Ishikawa (cell line): ENCODE measurements around the gene MAGI2.

ENCODE experiments used
- CEBPB ChIP-seq: IDR thresholded peaks from 2 replicates; pipeline ENCODE4 v1.6.1; 2012
- CREB1 ChIP-seq: IDR thresholded peaks from 2 replicates; pipeline ENCODE4 v1.6.1; 2012; ENCODE audit warnings: low read depth
- EGR1 ChIP-seq: IDR thresholded peaks from 2 replicates; pipeline ENCODE4 v1.6.1; 2012
- EP300 ChIP-seq: IDR thresholded peaks from 2 replicates; pipeline ENCODE4 v1.6.1; 2012; ENCODE audit warnings: borderline replicate concordance
- FOXM1 ChIP-seq: IDR thresholded peaks from 2 replicates; pipeline ENCODE4 v1.6.1; 2012; ENCODE audit warnings: low read depth, borderline replicate concordance
- MAX ChIP-seq: IDR thresholded peaks from 2 replicates; pipeline ENCODE4 v1.6.1; 2012
- NFIC ChIP-seq: IDR thresholded peaks from 2 replicates; pipeline ENCODE4 v1.6.1; 2012
- RAD21 ChIP-seq: IDR thresholded peaks from 2 replicates; pipeline ENCODE4 v1.6.1; 2012; ENCODE audit warnings: low read depth
- REST ChIP-seq: IDR thresholded peaks from 2 replicates; pipeline ENCODE4 v1.6.1; 2012; ENCODE audit warnings: low read depth, mild to moderate bottlenecking
- TAF1 ChIP-seq: IDR thresholded peaks from 2 replicates; pipeline ENCODE4 v1.6.1; 2012; ENCODE audit warnings: low read depth, mild to moderate bottlenecking
- TCF12 ChIP-seq: IDR thresholded peaks from 2 replicates; pipeline ENCODE4 v1.6.1; 2012; ENCODE audit warnings: low read depth
- TEAD4 ChIP-seq: IDR thresholded peaks from 2 replicates; pipeline ENCODE4 v1.6.1; 2012
- USF1 ChIP-seq: IDR thresholded peaks from 2 replicates; pipeline ENCODE4 v1.6.1; 2012
- YY1 ChIP-seq: IDR thresholded peaks from 2 replicates; pipeline ENCODE4 v1.6.1; 2012; ENCODE audit warnings: low read depth
- ZBTB7A ChIP-seq: IDR thresholded peaks from 2 replicates; pipeline ENCODE4 v1.6.1; 2012; ENCODE audit warnings: low read depth

Gene MAGI2

GRCh38 chr7:79051915-79052314, 401.6 kb downstream of the MAGI2 start:
- no peak for TF ChIP-seq MAX
- no peak for TF ChIP-seq REST
- no peak for TF ChIP-seq TEAD4
- no peak for TF ChIP-seq NFIC
- TF ChIP-seq EP300 = no peak
- TF ChIP-seq EGR1 = no peak
- TF ChIP-seq CEBPB = no peak
- TF ChIP-seq ZBTB7A = no peak
- no peak for TF ChIP-seq YY1
- TF ChIP-seq USF1 = no peak
- TF ChIP-seq TCF12 = no peak
- TF ChIP-seq CREB1 = no peak
- TF ChIP-seq RAD21 = no peak

GRCh38 chr7:79050603-79051002, 402.9 kb downstream of the MAGI2 start:
- peak; percentile 79 for TF ChIP-seq NFIC
- TF ChIP-seq RAD21 = no peak
- no peak for TF ChIP-seq EP300

GRCh38 chr7:79046061-79046460, 407.4 kb downstream of the MAGI2 start:
- TF ChIP-seq RAD21 (no peak), TAF1 (no peak), ZBTB7A (no peak), FOXM1 (no peak)

- TF ChIP-seq TAF1 (no peak), USF1 (no peak), YY1 (no peak)
Observed at GRCh38 chr7:79037001-79037400, 416.5 kb downstream of the MAGI2 start.

GRCh38 chr7:79036356-79036755, 417.1 kb downstream of the MAGI2 start:
- TF ChIP-seq USF1 = no peak
- no peak for TF ChIP-seq CREB1
- TF ChIP-seq TEAD4 = no peak
- no peak for TF ChIP-seq NFIC
- TF ChIP-seq REST = no peak
- TF ChIP-seq YY1 = no peak
- TF ChIP-seq FOXM1 = no peak
- TF ChIP-seq TAF1 = no peak
- no peak for TF ChIP-seq RAD21

GRCh38 chr7:79035858-79036257, 417.6 kb downstream of the MAGI2 start:
- TF ChIP-seq EP300 (no peak), MAX (no peak), USF1 (no peak), YY1 (no peak), CEBPB (no peak), EGR1 (no peak), CREB1 (no peak), ZBTB7A (no peak), REST (no peak), TCF12 (no peak), FOXM1 (no peak), NFIC (no peak), TEAD4 (no peak), TAF1 (no peak), RAD21 (no peak)
